T follicular helper cell (primary cell): Measurements from ENCODE around the gene SSRP1.
"Not testable (repeated sequence)": the region's sequence is repeated elsewhere in the genome, so short reads cannot be mapped to it uniquely, and the experiment has no call there.

Experiments used
- DNase-seq: peaks from one replicate; pipeline ENCODE4 v3.0.0-alpha.2; 2020; ENCODE audit warnings: low read depth

Gene SSRP1

GRCh38 chr11:57299150-57299737 lies 36.4 kb downstream of the SSRP1 start:
- no peak for DNase-seq

DNA sequence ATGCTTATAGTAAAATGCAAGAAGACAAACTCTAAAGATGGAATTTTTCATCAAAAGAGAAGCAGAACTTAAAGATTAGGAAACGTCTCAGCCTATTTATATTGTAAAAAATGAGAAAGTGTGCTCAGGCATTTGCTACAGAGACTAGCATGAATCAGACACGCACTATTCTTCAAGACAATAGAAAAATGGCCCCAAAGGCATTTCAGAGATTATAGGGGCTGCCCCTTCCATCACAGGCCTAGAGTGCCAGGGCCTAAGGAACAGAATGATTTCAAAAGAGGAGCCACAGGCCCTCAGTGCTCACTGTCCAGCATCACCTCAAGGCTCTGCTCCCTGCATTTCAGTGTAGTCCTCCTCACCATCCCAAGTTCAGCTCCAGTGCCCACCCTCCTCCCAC lies 38.5 kb downstream of the SSRP1 start:
- no peak for DNase-seq

GRCh38 chr11:57296205-57296604 lies 39.5 kb downstream of the SSRP1 start:
- DNase-seq, result not testable (repeated sequence)

GRCh38 chr11:57294225-57295131 lies 41.2 kb downstream of the SSRP1 start:
- no peak for DNase-seq

- DNase-seq, result no peak
Observed at GRCh38 chr11:57290288-57290687, 45.4 kb downstream of the SSRP1 start.

GRCh38 chr11:57288771-57289579 lies 46.7 kb downstream of the SSRP1 start:
- DNase-seq, result no peak

GRCh38 chr11:57287884-57288283 lies 47.8 kb downstream of the SSRP1 start:
- no peak for DNase-seq

DNA sequence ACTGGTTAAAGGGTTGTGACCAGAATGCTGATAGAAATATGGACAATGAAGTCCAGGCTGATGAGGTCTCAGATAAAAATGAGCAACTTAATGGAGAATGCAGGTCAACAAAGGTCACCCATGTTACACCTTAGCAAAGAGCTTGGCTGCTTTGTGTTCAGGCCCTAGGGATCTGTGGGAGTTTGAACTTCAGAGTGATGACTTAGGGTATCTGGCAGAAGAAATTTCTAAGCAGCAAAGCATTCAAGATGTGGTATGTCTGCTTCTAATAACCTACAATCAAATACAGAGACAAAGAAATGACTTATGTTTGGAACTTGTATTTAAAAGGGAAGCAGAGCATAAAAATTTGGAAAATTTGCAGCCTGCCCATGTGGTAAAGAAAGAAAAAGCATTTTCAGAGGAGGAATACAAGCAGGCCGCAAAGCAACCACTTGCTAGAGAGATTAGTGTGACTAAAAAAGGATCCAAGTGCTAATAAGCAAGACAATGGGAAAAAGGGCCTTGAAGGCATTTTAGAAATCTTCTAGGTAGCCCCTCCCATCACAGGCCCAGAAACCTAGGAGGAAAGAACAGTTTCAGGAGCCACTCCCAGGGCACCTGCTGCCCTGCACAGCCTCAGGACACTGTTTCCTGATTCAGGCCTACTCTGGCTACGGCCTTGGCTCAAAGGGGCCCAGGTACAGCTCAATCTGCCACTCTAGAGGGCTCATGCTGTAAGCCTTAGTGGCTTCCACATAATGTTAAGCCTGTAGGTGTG lies 52.3 kb downstream of the SSRP1 start:
- no peak for DNase-seq

DNA sequence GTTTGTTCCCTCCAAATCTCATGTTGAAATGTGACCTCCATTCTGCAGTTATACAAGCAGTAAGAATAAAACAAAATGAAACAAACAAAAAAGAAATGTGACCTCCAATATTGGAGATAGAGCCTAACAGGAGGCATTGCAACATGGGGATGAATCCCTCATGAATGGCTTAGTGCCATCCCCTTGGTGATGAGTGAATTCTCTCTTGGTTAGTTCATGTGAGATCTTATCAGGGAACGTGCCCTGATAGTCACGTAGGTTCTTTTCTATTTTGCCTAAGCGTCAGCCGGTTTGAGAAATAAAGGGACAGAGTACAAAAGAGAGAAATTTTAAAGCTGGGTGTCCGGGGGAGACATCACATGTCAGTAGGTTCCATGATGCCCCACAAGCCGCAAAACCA lies 54.1 kb downstream of the SSRP1 start:
- not testable (repeated sequence) for DNase-seq

- no peak for DNase-seq
Observed at GRCh38 chr11:57279116-57279515, 56.6 kb downstream of the SSRP1 start.

DNA sequence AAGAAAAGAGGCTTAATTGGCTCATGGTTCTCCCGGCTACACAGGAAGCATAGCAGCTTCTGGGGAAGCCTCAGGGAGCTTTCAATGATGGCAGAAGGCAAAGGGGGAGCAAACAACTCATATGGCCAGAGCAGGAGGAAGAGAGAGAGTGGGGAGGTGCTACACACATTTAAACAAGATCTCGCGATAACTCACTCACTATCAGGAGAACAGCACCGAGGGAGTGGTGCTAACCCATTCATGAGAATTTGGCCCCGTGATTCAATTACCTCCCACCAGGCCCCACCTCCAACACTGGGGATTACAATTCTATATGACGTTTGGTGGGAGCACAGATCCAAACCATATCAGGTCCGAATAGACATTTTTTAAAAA lies 57.0 kb downstream of the SSRP1 start:
- no peak for DNase-seq

DNA sequence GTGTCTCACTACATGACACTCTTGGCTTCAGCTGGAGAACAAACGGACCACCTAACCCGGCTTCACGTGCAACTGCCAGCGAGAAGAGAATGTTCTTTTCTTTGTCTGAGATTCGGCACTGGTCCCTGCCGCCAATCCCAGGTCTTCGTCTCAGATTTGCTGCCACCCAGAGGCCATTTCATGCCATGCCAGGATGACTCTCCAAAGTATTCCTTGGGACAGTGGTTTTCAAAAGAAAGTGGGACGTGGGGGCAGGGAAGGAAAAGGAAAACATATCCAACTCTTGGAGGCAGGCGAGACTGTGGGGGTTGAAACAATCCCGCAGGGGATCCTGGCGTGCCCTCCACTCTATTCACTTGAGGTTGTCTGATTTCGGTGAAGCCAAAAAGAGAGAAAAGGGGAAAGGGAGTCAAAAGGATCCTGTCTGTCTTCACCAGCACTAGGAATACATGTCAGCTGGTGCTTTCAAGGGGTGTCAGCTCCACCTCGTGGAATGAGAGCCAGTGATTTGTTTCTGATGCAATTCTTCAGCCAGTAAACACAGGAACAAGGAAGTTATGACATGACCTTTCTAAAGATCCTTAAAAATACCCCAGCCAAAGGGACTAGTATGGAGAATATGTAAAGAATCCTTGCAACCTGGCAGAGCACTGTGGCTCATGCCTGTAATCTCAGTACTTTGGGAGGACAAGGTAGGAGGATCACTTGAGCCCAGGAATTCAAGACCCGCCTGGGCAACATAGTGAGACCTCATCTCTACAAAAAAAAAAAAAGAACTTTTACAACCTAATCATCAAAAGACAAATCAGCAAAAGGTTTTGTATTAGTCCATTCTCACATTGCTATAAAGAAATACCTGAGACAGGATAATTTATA lies 57.6 kb downstream of the SSRP1 start:
- peak; percentile 3 for DNase-seq

DNA sequence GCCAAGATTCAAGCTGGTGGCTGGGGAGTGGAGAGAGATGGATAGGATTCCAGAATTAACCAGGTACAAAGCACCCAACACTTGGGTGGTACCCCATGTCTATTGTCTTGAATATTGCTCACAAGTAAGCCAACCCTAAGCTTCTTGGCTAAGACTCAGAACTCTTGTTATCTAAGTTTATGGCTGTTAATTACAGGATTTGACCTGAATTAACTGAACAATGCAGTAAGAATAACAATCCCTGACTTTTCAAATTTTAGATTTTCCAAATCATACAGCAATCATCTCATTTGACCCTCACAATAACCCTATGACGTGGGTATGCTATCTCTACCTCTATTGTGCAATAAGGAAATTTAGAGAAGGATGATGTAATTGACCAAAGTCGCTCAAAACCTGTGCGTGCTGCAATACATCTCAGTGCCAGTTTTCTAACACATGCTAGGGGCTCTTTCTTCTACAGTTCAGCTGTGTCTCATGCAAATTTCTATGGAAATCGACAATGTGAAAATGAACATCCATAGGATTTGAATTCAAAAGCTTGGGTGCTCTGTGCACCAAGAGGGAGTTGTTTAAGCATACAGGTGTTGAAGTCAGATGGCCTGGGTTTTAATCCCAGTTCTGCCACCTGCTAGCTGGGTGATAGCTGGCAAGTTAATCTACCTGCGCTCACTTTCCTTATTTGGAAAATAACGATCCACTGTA lies 58.6 kb downstream of the SSRP1 start:
- DNase-seq, result no peak

GRCh38 chr11:57276169-57276970 lies 59.3 kb downstream of the SSRP1 start:
- no peak for DNase-seq
